ENCODE measurements around the gene KIRREL3.

GRCh38 chr11:126654886-126655806 is 345.4 kb downstream of the KIRREL3 start:
- TF ChIP-seq CTCF (IDR thresholded peaks at IDR 0.05) (no peak), POLR2A (IDR thresholded peaks at IDR 0.05) (no peak)

Data from esophagus squamous epithelium (tissue), 4 donors.